GM15510 (cell line): ENCODE results near the gene ZNF740.

Experiments used
- POLR2A ChIP-seq: IDR thresholded peaks from 3 replicates; pipeline ENCODE4 v1.6.1; 2011; ENCODE audit warnings: borderline replicate concordance; ENCODE audit not compliant: insufficient read length; ENCODE audit errors: extremely low read depth

The ZNF740 gene

GRCh38 chr12:53213348-53213747 is 32.8 kb downstream of the ZNF740 start:
- TF ChIP-seq POLR2A, result no peak

GRCh38 chr12:53214221-53214620 is 33.7 kb downstream of the ZNF740 start:
- TF ChIP-seq POLR2A, result no peak

- no peak for TF ChIP-seq POLR2A
Observed at GRCh38 chr12:53214687-53215455, 34.3 kb downstream of the ZNF740 start.

DNA sequence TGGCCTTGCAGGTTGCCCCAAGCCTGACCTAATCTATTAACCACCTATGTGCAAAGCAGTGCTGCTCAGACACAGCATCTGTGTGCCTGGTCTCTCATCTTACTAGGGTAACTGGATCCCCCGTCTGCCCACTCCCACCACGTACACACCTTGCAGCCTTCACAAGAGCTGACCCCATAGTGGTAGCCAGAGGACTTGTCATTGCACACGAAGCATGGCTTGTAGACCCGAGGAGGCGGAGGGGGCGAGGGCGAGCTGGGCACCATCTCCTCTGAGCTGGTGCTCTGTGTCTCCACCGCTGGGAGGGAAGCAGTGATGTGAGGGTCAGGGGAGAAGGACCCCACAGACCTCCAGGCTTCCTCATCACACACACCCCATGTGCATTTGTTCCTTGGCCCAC is 35.0 kb downstream of the ZNF740 start:
- TF ChIP-seq POLR2A, result no peak

DNA sequence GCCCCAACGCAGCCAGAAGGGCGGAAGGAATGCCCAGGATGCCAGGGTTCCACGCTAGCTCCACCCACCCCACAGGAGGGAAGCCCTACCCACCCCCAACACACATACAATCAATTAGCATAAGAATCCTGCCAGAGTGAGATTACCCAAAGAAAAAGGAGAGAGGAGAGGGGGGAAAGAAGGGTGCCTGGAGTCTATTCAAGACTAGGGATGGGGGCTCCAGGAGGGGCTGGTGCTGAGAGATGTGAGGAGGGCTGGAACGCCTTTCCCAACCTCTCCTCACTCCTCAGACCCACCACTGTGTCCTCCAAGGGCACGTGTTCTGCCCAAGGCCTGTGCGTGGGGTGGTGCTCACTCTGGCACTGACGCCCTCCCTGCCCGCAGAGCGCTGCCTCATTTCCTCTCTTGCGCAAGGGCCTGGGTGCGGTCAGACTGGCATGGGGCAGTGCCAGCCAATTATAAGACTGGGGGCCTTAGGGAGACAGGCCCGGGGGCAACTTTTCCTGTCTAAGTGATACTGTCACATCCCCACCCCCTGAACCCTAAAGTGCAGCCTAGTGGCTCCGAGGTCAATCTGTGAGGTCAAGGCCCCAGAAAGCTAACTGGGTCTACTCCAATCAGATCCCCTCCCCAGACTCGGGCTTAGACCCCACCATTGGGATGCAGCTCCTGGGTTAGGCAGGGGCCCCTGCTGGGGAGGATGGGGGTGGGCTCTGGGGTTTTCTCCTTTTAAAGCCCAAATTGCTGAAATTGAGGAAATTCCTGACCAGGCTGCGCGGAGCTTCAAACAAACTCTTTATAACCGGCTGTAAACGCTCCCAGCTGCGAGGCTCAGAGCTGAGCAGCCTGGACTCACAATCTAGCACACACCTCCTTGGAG is 36.8 kb downstream of the ZNF740 start:
- no peak for TF ChIP-seq POLR2A

GRCh38 chr12:53217931-53218307 is 37.4 kb downstream of the ZNF740 start:
- no peak for TF ChIP-seq POLR2A

DNA sequence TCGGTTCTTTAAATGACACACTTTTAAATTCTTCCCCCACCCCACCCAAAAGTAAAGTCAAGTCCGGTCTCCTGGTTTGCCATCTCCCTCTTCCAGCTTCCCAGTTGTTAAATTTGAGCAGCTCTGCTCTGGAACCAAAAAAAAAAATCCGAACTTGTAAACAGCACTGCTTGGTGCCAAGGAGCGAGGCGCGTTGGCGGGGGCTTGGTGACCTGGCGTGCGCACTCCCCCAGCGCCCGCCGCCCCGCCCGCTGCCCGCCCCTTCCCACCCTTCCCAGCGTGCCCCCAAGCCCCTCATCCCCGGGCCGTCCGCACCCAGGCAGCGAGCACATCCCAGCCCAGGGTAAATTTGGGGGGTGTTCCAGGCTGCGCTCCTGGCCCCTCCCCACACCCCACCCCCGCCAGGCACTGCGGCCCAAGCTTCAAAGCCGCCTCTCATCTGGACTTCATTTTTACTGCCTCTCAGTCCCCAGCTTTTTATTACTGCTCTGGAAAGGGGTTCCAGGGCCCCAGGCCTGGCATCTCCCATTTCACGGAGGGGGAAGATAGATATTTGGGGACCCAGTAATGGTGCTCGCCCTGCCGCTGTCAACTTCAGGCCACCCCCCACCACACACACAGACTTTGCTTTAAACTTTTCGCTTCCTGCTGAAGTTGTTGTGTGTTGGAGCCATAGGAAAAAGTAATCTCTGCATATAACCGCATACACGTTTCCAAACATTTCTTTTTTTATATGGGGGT is 38.2 kb downstream of the ZNF740 start:
- no peak for TF ChIP-seq POLR2A

- TF ChIP-seq POLR2A, result no peak
Observed at GRCh38 chr12:53219292-53219955, 38.9 kb downstream of the ZNF740 start.

GRCh38 chr12:53219956-53220693 is 39.6 kb downstream of the ZNF740 start:
- TF ChIP-seq POLR2A, result peak; percentile 36

DNA sequence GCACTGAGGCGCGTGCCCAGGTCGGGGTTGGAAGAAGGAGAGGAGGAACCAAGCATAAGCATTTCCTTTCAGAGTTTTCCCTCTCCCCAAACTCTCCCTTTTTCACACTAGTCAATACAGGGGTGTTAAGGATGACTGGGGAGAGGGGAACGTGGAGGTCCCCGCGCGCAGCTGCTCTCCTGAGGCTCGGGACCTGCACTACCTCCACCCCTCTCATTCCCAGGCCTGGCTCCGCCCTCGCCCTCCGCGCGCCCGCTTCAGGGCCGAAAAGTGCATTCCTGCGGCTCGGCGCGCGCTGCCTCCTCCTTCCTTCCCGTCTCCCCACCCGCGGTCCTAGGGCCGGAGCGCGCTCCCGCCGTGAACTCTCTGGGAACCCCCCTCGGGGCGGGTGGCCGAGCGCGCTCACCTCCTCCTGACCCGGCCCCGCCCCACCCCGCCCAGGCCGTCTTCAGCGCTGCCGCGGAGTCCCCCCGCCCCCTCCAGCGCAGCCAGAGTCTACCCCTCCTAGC is 40.2 kb downstream of the ZNF740 start:
- no peak for TF ChIP-seq POLR2A

DNA sequence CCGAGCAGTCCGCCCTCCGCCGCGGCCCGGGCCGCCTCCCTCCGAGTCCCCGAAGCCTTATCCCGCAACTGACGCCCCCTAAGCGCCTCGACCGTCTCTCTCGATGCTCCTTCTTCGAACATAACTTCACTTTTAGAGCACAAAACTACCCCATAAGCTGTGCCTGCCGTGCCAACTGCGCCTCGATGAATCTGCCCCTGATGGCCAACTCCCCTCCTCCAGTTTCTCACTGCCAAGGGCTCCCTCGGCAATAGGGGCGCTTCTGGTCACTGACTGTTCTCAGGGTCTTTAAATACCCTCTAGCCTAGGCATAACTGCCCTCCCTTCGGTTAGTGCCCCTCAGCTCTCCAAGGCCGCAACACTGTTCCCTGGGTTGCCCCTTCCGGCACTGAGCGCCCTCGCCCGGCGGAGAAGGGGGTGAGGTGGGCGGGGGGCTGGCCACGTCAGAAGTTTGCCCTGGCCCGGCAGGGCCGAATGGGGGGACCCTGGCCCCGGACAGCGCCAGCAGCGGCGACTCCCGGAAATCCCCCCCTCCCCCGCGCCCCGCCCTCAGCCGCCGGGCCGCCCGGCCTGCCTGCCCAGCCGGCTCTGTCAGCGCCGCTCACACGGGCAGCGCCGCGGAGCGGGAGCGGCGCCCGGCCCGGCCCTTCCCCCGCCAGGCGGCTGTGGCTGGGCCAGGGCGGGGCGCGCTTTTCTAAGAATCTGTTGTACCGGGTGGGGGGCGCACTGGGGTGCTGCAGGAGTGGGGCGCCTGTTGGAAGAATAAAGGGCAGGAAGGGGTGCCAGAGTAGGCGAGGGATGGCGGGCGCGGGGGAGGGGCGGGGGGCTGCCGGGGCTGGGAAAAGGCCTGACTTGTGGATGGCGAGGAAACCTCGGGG is 40.9 kb downstream of the ZNF740 start:
- TF ChIP-seq POLR2A, result peak; percentile 73

- no peak for TF ChIP-seq POLR2A
Observed at GRCh38 chr12:53222170-53222721, 41.7 kb downstream of the ZNF740 start.
